Measurements from ENCODE around the gene ZSCAN20.

Gene ZSCAN20

DNA sequence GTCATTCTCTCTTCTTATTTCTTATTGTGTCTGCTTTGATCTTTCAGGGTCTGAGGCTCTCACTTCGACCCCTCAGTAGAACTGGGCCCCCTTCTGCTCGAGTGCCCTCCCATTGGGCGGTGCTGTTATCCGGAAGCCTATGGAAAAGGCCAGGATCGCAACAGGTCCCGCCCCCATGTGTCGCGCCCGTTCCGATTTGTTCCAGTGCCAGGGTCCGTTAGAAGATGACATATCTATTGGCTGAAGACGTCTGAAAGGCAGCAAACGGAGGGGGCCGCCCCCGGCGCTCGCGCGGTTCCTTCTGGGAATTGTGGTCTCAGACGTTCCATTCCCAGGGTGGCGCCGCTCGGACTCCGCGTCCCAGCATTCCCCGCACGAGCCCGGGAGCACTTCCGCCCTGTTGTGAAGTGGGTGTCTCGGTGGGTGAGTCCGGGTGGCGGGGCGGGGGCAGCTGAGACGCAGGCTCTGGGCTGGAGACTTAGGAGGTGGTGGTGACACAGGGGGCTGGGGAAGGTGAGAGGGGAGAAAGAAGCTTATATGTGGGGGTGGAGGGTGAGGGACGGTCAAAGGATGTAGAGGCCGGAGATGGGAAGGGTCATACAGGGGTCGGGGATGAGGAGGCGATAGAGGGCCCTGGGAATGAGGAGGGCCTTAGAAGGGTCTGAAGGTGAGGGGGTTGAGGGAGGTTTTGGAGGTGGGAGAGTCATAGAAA lies at the start of gene ZSCAN20:
ZSCAN20 (plus strand) TSS at position 377 of the 712 bp plus-strand sequence. CDS start 6,644 bp downstream, outside the sequence.
- peak; percentile 94 for DNase-seq

DNA sequence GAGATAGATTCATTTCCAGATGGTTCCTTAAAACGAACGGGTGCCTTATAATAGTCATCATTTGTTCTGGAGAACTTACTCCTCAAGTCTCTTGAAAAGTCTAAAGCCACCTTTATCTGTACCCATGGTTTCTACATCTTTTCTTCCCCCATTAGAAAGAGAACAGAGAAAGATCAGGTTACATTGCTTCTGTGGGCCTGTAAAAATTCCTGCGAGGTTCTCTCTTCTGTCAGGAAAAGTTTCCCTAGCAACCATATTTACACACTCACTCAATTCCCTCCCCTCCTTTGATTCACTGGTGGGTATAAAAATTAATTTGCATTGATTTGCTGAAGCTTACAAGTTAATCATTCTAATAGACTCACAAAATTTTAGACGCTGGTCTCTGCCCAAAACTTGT lies 48.2 kb upstream of the ZSCAN20 start:
- DNase-seq, result no peak

- no peak for DNase-seq
These were observed 47.8 kb upstream of the ZSCAN20 start for GRCh38 chr1:33424610-33425009.

- DNase-seq, result no peak
These were observed 46.5 kb upstream of the ZSCAN20 start for GRCh38 chr1:33425900-33426299.

DNA sequence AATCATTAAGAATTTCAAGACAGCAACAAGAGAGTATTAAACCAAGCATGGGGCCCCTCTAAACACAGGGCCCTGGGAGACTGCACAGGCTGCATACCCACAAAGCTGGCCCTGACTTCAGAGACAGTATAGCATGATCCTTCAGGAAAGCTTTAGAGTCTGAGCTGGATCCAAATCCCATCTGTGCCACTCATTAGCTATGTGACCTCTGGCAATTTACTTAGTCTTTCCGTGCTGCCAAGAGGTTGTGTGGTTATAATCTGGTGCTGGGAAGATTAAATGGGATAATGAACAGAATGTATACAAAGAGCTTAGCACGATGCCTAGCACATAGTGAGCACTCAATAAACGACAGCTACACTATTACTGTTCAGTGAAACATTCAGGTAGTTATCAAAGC lies 45.5 kb upstream of the ZSCAN20 start:
- DNase-seq, result no peak

DNA sequence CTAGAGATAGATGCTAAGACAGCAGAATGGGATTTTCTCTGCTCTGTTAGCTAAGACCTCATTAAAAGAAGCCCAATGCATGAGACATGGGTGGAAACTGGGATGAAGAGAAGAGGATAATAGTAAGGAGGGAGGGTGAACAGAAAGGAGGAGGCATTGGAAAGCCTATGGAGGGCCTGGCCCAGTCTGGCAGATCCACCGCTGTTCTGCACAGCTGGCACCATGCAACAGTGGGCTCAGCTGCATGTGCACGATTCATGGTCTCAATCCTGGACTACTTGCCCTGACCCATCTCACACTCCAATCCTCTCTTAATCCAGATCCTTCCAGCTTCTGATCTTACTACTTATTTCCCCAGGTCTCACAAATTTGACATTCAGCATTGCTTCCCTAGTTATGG lies 43.8 kb upstream of the ZSCAN20 start:
- DNase-seq, result no peak

- no peak for DNase-seq
These were observed 43.1 kb upstream of the ZSCAN20 start for GRCh38 chr1:33429332-33429731.

DNA sequence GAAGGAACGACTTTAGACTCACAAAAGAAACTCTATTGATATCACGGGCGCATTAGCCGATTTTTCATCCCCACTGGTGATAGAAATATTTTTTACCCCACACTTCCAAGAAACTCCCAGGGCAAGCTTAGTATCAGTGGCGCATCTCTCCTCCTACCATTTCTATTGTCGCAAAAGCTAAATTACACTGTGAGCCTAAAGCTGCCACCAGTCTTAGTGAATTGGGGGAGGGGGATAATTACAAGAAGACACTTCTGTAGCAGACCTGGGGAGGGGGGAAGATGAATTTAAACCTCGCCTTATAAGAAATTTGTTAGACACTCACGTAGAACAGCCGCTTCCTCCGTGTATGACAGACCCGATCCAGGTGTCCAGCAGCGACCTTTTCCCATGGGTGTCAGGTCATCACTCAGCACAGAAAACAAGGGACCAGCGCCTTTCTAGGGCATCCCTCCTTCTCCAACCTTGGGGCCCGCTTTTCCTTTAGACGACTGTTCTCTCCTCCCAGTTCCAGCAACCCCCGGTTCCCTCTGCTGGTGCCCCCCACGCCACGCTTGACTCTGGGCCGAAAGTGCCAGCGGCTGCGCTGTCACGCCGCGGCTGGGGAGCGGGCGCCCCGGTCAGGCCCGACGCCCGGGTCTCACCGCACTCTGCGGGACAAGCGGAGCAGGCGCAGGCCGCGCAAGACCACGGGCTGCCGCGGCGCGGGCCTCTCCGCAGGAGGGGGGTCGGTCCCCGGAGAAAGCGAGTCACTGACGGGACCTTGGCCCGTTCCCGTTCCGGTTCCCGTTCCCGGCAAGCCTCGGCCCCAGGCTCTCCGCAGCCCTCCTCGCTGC lies 42.4 kb upstream of the ZSCAN20 start:
- DNase-seq, result peak; percentile 24

GRCh38 chr1:33430692-33431593 lies 41.5 kb upstream of the ZSCAN20 start, which contains the start of gene PHC2:
Gene PHC2 (minus strand): TSS chr1:33431095. CDS start chr1:33375539, 55,556 bp downstream.
- peak; percentile 97 for DNase-seq

GRCh38 chr1:33433509-33434362 lies 38.7 kb upstream of the ZSCAN20 start:
- peak; percentile 3 for DNase-seq

DNA sequence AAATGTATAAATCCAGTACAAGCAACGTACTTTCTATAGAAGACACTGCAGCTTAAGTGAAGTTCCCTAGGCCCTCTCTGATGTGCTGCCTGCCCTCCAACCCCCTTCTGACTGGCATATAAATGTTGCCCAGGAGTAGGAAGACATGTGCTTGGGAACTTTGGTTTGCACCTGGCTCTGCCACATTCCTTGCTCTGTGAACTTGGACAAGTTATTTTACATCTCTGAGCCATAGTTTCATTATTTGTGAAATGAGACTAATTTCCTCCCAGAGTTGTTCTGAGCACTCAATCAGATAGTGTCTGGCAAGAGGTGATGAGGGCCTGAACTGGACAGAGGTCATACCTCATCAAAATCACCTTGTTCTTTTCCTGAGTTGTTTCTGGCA lies 38.1 kb upstream of the ZSCAN20 start:
- no peak for DNase-seq

- no peak for DNase-seq
These were observed 37.2 kb upstream of the ZSCAN20 start for GRCh38 chr1:33435096-33435820.

- no peak for DNase-seq
These were observed 35.7 kb upstream of the ZSCAN20 start for GRCh38 chr1:33436557-33437285.

DNA sequence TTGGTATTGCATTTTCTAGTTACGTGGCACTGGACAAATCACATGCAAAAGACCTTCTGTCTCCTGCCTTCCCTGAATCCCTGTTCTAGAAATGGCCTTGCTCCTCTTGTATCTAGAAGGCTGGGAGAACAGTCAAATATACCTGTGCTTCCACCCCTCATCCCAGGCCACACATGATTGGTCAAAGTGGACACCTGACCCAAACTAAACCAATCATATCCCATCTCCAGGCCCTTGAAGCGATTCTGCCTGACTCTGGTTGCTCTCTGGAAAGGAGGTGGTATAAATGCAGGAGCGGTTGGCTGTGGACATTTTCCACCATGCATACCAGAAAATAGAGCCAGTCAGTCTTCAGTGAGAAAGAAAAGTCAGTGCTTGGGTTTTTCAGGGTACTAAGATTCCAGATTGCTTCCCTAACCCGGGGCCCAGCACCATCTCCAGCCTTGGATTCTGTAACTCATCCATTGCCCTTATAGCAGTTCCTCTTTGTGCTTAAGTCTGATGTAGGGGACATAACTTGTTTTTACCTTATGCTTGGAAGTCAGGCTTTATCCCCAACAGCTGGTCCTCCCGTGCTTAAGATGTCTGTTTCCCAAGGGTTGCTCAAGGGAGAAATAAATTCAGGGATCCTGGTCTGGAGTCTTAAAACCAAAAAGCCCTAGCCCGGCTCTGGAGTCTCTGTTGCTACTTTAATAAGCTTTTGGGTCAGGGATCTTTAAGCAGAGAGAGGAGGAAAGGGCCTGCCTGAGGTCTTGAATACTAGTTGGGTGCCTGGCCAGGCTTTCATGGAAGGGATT lies 33.9 kb upstream of the ZSCAN20 start:
- DNase-seq, result no peak

GRCh38 chr1:33439662-33440061 lies 32.8 kb upstream of the ZSCAN20 start:
- no peak for DNase-seq

GRCh38 chr1:33441088-33441745 lies 31.2 kb upstream of the ZSCAN20 start:
- no peak for DNase-seq

DNA sequence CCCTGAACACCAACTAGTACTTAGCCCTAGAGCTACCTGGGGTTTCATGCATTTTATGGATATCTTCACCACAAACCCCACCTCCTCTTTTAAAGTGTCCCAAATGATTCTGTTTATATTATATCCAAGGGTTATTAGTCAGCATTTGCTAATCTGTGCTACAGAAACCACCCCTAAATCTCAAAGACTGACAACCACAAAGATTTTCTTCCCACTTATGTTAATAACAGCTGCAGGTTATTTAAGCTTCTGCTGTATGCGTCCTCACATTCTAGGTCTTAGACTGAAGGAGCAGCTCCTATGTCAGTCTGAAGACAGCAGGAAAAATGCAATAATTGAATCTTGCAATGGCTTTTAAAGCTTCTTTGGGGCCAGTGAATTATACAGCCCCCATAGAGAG lies 30.3 kb upstream of the ZSCAN20 start:
- DNase-seq, result no peak

DNA sequence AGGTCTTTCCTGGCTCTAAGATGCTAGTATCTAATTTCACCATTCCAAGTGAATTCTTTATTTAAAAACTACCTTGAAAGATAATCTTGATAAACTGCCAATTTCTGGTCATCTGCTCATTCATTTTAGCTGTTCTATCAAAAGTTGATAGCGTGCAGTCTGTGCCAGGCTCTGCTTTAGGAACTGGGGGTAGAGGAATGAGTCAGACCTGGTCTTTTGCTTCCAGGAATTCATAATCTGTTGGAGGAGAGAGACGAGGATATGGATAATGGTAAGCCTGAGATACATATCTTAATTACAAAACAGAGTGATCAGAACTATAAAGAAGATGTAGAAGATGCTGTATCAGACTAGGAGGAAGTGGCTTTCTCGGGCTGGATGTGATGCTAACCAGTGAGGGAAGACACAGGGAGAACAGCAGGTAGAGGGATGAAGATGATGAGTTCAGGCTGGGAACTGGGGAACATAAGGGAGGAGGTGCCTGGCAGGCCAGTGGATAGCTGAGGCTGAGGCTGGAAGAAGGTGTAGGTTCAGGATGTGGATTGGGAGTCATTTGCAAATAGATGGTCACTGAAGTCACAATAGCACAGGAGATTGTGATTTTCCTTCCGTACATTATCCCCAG lies 29.3 kb upstream of the ZSCAN20 start:
- no peak for DNase-seq

DNA sequence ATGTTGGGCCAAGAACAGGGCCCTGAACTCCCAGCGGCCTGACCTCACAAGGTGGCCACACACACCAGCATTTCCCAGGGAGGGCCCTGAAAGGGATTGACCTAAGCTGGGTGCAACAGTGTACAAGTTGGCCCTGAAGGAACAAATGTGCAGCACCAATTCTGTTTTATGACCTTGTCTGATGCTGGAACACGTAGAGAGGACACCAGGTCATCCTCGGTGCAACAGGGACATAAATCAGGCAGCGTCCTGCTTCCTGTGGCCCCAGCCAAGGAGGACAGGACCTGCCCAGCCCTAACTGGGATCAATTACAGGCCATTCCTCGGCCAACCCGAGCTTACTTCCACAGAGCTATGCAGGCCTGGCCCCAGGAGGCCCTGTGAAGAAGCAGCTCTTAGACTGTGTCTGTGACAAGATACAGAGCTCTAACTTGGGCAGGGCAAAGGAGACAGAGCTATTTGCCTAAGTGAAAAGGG lies 28.7 kb upstream of the ZSCAN20 start:
- no peak for DNase-seq

All from stimulated activated CD4-positive, alpha-beta T cell treated with anti-CD3 and anti-CD28 coated beads, Interleukin-15, amount 100 ng/mL, for 24 hours (primary cell).